Thoracic aorta (tissue), 2 donors: ENCODE data around the gene VASH1. TPM values are rescaled to one million over a fixed set of nuclear protein-coding genes. Genes with fewer than 3 reads are reported as not detected.

Source experiments
- ATAC-seq: fragments of 150-250 bp; one replicate; pipeline ENCODE4 v1.8.0; 2017; ENCODE audit warnings: low read depth; ENCODE audit not compliant: insufficient number of reproducible peaks, low FRiP score
- DNase-seq: peaks from one replicate; pipeline ENCODE4 v3.0.0-alpha.2; 2020; ENCODE audit warnings: low spot score
- H3K27ac ChIP-seq, 2 donors: fragments of 200-600 bp; sonication (generic); 1 replicate in 1 of 2; 2 replicates in 1 of 2; pipeline ENCODE4 v1.5.1; 2016; ENCODE audit warnings: mild to moderate bottlenecking in 2 of 2, moderate library complexity in 2 of 2
- H3K27me3 ChIP-seq: fragments of 200-600 bp; sonication (generic); replicated peaks from 2 replicates; pipeline ENCODE4 v1.6.0; 2016; ENCODE audit warnings: mild to moderate bottlenecking; ENCODE audit not compliant: insufficient read depth
- H3K36me3 ChIP-seq: fragments of 200-600 bp; sonication (generic); one replicate; pipeline ENCODE4 v1.5.1; 2016
- H3K4me1 ChIP-seq, 2 donors: fragments of 200-600 bp; sonication (generic); 1 replicate in 1 of 2; 2 replicates in 1 of 2; pipeline versions ENCODE4 v1.5.1 to v1.6.0; 2016; ENCODE audit warnings: low read depth in 2 of 2, mild to moderate bottlenecking in 1 of 2; ENCODE audit not compliant: control insufficient read depth in 1 of 2
- H3K4me3 ChIP-seq: fragments of 200-600 bp; sonication (generic); 2 replicates; pipeline ENCODE4 v1.5.1; 2016; ENCODE audit warnings: mild to moderate bottlenecking
- H3K9me3 ChIP-seq: fragments of 200-600 bp; sonication (generic); 2 replicates; pipeline ENCODE4 v1.5.1; 2016
- CTCF ChIP-seq: fragments of 200-600 bp; sonication (generic); IDR thresholded peaks from one replicate; pipeline ENCODE4 v1.5.1; 2019; ENCODE audit warnings: antibody characterized with exemption
- total RNA-seq, 2 donors: library from RNA; depleted of rRNA; stranded (reverse); fragments of >200 nt; gene quantifications; one replicate each; pipeline versions ENCODE4 v1.1.0 to v1.2.3, GENCODE V29; 2016

The VASH1 gene
- total RNA-seq, 2 donors from 2014 or later: 21.5 to 27.7 TPM

GRCh38 chr14:76752744-76753143 lies 8.5 kb upstream of the VASH1 start:
- no peak for DNase-seq
- no peak for TF ChIP-seq CTCF
- Histone ChIP-seq H3K9me3 (no peaks in the 10 kb centered on the region), H3K27ac (no peak overlapping the region), H3K27me3 (no peaks in the 10 kb centered on the region), H3K36me3 (no peaks in the 10 kb centered on the region), H3K4me3 (no peak overlapping the region), H3K4me1 (no peaks in the 10 kb centered on the region)
- no peak for ATAC-seq

GRCh38 chr14:76753541-76754198 lies 7.6 kb upstream of the VASH1 start:
- H3K4me1 ChIP-seq: no peaks in the 10 kb centered on the region
- TF ChIP-seq CTCF: no peak
- no peak overlapping the region for H3K4me3 ChIP-seq
- ATAC-seq (no peak), DNase-seq (no peak)
- H3K36me3 ChIP-seq: no peaks in the 10 kb centered on the region
- H3K27me3 ChIP-seq: no peaks in the 10 kb centered on the region
- no peak overlapping the region for H3K27ac ChIP-seq
- H3K9me3 ChIP-seq: no peaks in the 10 kb centered on the region

GRCh38 chr14:76754586-76754985 lies 6.7 kb upstream of the VASH1 start:
- no peaks in the 10 kb centered on the region for H3K27me3 ChIP-seq
- no peak for DNase-seq
- ATAC-seq: no peak
- no peaks in the 10 kb centered on the region for H3K9me3 ChIP-seq
- no peak overlapping the region for H3K27ac ChIP-seq
- no peaks in the 10 kb centered on the region for H3K36me3 ChIP-seq
- no peak for TF ChIP-seq CTCF
- H3K4me3 ChIP-seq: no peak overlapping the region
- H3K4me1 ChIP-seq: no peaks in the 10 kb centered on the region

- Histone ChIP-seq H3K36me3 (no peaks in the 10 kb centered on the region), H3K4me1 (peaks cover 2 to 5% of the 10 kb centered on the region in 2 donors), H3K27ac (no peak overlapping the region), H3K9me3 (no peaks in the 10 kb centered on the region), H3K27me3 (no peaks in the 10 kb centered on the region), H3K4me3 (no peak overlapping the region)
- no peak for ATAC-seq
- TF ChIP-seq CTCF: no peak
- no peak for DNase-seq
These were observed 5.5 kb upstream of the VASH1 start for GRCh38 chr14:76755610-76756370.

GRCh38 chr14:76756371-76756750 lies 4.9 kb upstream of the VASH1 start:
- no peak for TF ChIP-seq CTCF
- DNase-seq (no peak), ATAC-seq (no peak)
- Histone ChIP-seq H3K27me3 (no peaks in the 10 kb centered on the region), H3K9me3 (no peaks in the 10 kb centered on the region), H3K36me3 (no peaks in the 10 kb centered on the region), H3K4me3 (no peak overlapping the region), H3K4me1 (peaks cover 5 to 9% of the 10 kb centered on the region in 2 donors), H3K27ac (no peak overlapping the region)
